Central memory CD8-positive, alpha-beta T cell (primary cell): Measurements from ENCODE around the gene PRKCE.

ENCODE experiments used
- ATAC-seq: fragments of 150-1000 bp; cut with Tn5 transposase; replicated peaks from 2 replicates; pipeline ENCODE4 v1.10.0; 2022; ENCODE audit warnings: mild to moderate bottlenecking, moderate FRiP score, moderate number of reproducible peaks; ENCODE audit not compliant: poor library complexity, severe bottlenecking; ENCODE audit errors: extremely low read depth
- DNase-seq, 2 donors: peaks; one replicate each; pipeline ENCODE4 v3.0.0; 2021; ENCODE audit warnings: low spot score in 2 of 2
- H3K27ac Mint-ChIP-seq: one replicate; pipeline ENCODE4 v1.8.0; 2022; ENCODE audit warnings: low read depth, mild to moderate bottlenecking, moderate library complexity, mixed read lengths
- H3K27me3 Mint-ChIP-seq: one replicate; pipeline ENCODE4 v1.8.0; 2022; ENCODE audit warnings: mixed read lengths
- H3K36me3 Mint-ChIP-seq: one replicate; pipeline ENCODE4 v1.8.0; 2022; ENCODE audit warnings: mild to moderate bottlenecking, moderate library complexity, mixed read lengths; ENCODE audit not compliant: insufficient read depth
- H3K4me1 Mint-ChIP-seq: one replicate; pipeline ENCODE4 v1.8.0; 2022; ENCODE audit warnings: mixed read lengths
- H3K4me3 Mint-ChIP-seq: one replicate; pipeline ENCODE4 v1.8.0; 2022; ENCODE audit warnings: mild to moderate bottlenecking, moderate library complexity, mixed read lengths
- H3K9me3 Mint-ChIP-seq: one replicate; pipeline ENCODE4 v1.8.0; 2022; ENCODE audit warnings: mixed read lengths

Gene PRKCE

DNA sequence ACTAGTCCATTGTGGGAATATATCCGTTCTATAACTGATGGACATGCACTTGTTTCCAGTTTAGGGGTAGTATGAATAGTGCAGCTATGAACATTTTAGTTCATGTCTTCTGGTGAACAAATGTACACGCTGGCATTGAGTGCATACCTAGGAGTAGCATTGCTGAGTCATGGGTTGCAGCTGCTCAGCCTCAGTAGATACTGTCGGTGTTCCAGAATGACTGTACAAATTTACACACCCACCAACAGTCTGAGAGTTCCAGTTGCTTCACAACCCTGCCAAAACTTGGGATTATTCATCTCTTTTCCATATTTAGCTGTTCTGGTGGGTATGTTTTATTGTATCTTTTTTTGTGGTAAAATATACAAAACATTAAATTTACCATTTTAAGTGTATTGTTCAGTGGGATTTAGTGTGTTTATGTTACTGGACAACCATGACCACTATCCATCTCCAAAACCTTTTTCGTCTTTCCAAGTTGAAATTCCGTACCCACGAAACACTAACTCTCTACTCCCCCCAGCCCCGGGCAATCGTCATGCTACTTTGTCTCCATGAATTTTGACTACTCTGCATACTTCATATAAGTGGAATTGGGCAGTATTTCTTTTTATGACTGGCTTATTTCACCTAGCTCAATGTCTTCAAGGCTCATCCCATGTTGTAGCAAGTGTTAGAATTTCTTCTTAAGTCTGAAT lies 281.0 kb downstream of the PRKCE start:
- H3K4me1 Mint-ChIP-seq = no peaks in the 10 kb centered on the region
- no peaks in the 10 kb centered on the region for H3K9me3 Mint-ChIP-seq
- no peak for ATAC-seq
- no peak overlapping the region for H3K27ac Mint-ChIP-seq
- DNase-seq = no peak
- no peaks in the 10 kb centered on the region for H3K27me3 Mint-ChIP-seq
- H3K36me3 Mint-ChIP-seq = no peaks in the 10 kb centered on the region
- no peak overlapping the region for H3K4me3 Mint-ChIP-seq

DNA sequence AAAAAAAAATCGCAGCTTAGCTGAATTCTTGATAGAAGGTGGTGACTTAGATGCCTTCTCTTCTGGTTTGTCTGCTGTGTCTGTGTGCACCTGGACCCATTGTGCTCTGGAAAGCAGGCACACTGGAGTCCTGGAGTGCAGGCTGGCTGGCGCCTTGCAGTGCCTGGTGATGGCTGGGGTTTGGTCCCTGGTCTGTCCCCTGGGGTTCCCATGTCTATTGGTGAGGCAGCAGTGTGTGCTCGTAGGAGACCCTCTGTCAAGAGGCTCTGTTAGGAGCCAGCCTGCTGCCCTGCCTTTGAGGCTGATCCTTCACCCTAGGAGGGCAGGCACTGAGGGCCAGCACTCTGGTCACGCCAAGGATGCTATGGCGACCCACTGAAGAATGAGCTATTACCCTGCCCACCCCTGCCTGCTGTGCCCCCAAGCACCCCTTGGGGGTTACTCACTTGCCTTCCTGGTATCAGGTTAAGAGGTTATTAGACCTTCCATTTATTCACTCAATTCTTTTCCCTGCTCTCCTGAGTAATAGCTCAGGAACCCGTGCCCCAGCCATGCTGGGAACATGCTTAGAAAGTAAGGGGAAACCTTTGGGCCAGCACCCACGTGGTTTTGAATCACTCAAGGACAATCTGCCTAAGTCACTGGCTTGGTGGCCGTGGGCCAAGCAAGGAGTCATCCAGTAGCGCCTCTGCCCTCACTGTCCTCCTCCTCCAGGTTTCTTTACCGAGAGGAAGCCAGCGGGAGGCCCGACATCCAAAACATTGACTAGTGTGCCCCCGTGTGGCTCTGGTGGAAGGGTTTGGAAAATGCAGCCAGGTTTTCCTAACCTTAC lies 284.5 kb downstream of the PRKCE start:
- no peaks in the 10 kb centered on the region for H3K27me3 Mint-ChIP-seq
- no peaks in the 10 kb centered on the region for H3K4me1 Mint-ChIP-seq
- H3K4me3 Mint-ChIP-seq = no peak overlapping the region
- ATAC-seq = peak; percentile 3
- DNase-seq = no peak
- no peaks in the 10 kb centered on the region for H3K9me3 Mint-ChIP-seq
- H3K36me3 Mint-ChIP-seq = peaks cover 3% of the 10 kb centered on the region
- no peak overlapping the region for H3K27ac Mint-ChIP-seq

DNA sequence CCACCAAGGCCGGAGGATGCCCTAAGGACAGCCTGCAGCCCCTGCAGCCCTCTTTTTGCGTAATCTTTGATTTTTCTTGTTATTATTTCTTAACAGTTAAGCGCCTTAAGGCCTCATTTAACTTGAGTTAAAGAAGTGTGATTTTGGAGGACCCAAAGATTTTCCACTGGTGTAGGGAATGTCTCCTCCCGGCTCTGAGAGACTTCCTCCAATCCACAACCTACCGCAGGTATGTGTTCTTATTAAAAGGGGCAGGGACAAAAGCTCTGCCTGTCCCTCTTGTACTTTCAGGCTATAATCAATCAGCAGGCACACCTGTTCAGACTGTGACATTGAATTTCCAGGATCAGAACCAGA lies 285.1 kb downstream of the PRKCE start:
- DNase-seq (no peak), ATAC-seq (no peak)
- Mint-ChIP-seq H3K27me3 (no peaks in the 10 kb centered on the region), H3K4me3 (no peak overlapping the region), H3K36me3 (peaks cover 3% of the 10 kb centered on the region), H3K9me3 (no peaks in the 10 kb centered on the region), H3K4me1 (peaks cover 5% of the 10 kb centered on the region), H3K27ac (no peak overlapping the region)

DNA sequence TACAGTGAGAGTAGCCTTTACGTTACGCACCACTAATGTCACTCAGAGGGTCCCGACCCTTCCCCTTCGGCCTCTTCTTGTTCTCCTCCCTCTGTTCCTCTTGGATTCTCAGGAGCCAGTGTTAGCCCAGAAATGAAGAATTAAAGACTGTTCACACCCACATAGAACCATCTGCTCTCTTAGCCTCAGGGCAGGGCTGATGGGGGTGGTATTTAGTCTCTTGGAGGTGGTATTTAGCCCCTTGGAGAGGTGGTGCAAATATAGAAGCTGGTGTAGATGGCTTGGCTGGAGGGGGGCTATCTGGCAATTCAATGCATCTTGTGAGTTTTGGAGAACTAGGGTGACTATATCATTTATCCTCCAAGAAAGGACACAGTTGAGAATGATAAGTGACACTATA lies 286.5 kb downstream of the PRKCE start:
- no peaks in the 10 kb centered on the region for H3K9me3 Mint-ChIP-seq
- DNase-seq (no peak), ATAC-seq (no peak)
- H3K4me3 Mint-ChIP-seq = no peak overlapping the region
- H3K4me1 Mint-ChIP-seq = peaks cover 5% of the 10 kb centered on the region
- H3K36me3 Mint-ChIP-seq = peaks cover 3% of the 10 kb centered on the region
- no peak overlapping the region for H3K27ac Mint-ChIP-seq
- no peaks in the 10 kb centered on the region for H3K27me3 Mint-ChIP-seq

DNA sequence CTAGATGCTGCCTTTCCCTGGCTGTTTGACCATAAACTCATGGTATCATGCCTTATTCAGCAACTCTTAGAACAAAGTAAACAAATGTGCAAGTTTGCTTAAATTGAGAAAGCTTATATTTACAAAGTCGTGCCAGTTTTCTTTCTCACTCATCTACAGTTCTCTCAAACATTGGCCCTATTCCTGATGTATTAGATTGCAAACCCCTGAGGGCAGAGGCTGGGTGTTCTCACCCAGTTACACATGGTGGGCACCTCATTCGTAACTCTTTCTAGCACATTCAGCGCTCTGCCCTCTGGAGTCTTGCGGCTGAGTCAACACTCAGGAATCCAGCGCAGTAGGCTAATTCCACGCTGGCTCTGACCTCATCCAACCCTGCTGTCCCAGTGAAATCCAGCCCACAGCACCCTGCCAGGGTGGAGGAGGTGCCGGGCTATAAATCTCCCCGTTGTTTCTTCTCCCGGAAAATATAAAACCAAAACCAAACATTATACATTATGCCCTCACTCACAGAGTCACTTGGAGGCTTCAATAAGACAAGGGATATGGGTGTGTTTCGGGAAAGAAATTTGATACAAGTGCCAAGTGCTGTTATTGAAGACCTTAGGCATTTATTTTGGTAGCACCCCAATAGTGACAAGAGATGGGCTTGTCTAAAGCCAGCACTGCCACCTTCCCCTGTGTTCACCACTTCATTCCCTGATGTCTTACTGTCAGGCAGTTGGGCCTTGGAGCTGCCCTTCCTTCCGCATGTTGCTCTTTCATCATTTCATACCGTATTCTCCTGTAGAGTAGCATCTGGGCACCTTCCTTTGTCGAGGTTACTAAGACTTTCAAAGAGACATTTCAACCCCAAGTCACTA lies 287.4 kb downstream of the PRKCE start:
- no peak for DNase-seq
- Mint-ChIP-seq H3K27ac (no peak overlapping the region), H3K4me1 (peaks cover 5% of the 10 kb centered on the region), H3K27me3 (no peaks in the 10 kb centered on the region), H3K4me3 (no peak overlapping the region), H3K36me3 (peaks cover 3% of the 10 kb centered on the region), H3K9me3 (no peaks in the 10 kb centered on the region)
- ATAC-seq = no peak

DNA sequence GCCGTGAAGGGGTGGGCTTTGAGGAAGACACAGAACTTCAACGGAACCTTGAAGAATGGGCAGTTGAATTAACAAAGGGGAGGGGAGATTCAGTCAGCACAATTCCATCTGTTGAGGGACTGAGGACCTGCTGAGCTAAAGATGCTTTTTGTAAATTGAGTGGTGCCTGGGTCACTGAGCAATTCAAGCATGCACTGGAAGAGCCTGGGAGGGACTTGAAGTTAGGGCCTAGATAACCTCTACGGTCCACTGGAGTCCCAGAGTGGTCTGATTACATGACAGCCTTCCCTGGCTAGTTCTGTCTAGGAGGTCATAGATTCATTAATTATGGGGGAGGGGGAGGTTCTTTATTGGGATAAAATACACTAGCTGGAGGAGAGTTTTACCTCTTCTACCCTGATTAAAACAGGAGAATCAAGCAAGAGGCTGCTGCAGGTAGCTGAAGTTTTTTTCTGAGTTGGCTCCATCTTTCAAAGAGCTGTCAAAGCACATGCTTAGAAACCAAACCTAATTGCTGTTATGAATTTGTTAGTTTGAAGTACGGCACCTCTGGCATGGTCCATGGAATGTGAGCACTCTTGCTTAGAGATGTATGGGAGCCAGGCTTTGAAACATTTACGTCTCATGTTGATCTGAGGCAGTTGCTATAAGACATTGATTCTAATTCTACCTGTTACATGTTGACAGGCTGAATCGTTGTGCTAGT lies 290.2 kb downstream of the PRKCE start:
- Mint-ChIP-seq H3K9me3 (no peaks in the 10 kb centered on the region), H3K27ac (no peak overlapping the region), H3K36me3 (peaks cover 3% of the 10 kb centered on the region), H3K27me3 (no peaks in the 10 kb centered on the region), H3K4me3 (no peak overlapping the region), H3K4me1 (peaks cover 5% of the 10 kb centered on the region)
- ATAC-seq (no peak), DNase-seq (no peak)

DNA sequence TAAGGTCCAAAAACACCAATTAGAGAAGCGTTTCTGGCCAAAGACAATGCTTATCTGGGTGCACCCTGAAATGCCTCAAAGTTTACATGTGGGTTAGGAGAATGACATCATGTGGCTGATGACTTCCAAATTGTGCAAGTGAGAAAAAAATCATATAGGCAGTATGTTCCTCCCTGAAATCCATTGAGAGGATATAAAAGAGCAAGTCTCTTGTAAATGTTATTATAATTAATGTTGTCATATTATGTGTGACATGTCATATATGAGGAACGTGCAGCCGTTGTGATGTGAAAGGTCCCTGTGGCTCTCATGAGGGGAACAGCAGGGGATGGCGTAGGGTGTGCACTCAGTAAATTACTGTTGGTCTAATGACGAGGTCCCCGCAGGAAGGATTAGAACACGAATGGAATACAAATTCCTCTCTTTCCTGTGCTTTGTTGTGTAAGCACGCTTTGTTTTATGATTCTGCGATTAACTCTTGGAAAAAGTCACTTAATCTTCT lies 290.8 kb downstream of the PRKCE start:
- Mint-ChIP-seq H3K4me3 (no peak overlapping the region), H3K9me3 (no peaks in the 10 kb centered on the region), H3K36me3 (peaks cover 3% of the 10 kb centered on the region), H3K27ac (no peak overlapping the region), H3K4me1 (peaks cover 5% of the 10 kb centered on the region), H3K27me3 (no peaks in the 10 kb centered on the region)
- ATAC-seq (no peak), DNase-seq (no peak)

DNA sequence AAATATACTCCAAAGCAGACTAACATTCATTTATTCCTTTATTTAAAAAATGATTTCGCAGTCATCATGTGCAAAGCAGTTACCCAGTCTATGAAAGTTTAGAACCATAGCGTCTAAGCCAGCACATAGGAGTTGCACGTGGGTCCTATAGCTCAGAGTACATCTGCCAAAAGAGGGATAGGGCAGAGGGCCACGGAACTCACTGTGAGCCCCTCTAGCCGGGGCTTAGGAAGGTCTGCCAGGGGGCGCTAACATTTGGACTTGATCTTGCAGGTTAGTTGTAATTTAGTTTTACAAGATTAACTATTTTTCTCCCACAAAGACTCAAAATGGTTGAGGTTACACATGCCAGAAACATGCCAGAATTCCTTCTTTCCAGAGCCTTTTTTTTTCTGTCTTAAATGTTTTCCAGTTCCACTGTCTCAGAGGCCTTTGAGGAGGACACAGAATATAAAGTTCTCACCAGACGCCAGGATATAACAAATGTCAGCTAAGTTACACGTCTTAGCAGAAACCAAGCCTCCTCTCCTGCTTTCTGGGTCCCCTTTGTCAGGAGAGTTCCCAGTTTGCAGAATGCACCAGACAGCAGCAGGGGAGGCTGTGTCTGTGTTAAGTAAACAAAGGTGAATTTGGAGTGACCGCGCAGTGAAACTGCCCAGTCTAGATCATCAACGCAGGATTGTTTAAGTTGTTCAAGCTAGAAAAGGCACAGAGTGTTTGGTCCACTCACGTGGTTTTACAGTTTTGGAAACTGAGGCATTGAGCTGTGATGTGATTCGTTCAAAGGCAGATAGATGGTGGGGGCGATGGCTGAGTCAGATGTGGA lies 292.0 kb downstream of the PRKCE start:
- Mint-ChIP-seq H3K36me3 (peaks cover 3% of the 10 kb centered on the region), H3K27me3 (no peaks in the 10 kb centered on the region), H3K4me1 (peaks cover 5% of the 10 kb centered on the region), H3K4me3 (no peak overlapping the region), H3K27ac (no peak overlapping the region), H3K9me3 (no peaks in the 10 kb centered on the region)
- ATAC-seq (no peak), DNase-seq (no peak)

DNA sequence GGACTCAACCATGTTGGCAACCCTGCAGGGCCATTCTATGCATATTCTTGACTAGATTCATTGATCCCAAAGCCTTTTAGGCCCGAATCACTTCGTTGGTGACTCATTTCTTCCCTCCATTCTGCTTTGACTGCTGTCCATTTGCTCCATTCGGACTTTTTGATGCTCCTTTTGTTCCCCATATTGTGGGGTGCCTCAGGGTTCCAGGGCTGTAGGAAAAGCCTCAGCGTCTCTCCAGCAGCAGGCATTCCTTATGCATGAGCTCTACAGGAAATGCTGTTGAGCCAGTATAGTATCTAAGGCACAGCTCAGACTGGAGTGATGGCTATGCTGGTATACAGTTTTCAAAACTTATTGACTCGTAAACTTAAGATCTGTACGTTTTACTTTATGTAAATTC lies 292.6 kb downstream of the PRKCE start:
- H3K27ac Mint-ChIP-seq = no peak overlapping the region
- no peaks in the 10 kb centered on the region for H3K27me3 Mint-ChIP-seq
- H3K36me3 Mint-ChIP-seq = peaks cover 3% of the 10 kb centered on the region
- peaks cover 5% of the 10 kb centered on the region for H3K4me1 Mint-ChIP-seq
- H3K9me3 Mint-ChIP-seq = no peaks in the 10 kb centered on the region
- ATAC-seq = no peak
- no peak overlapping the region for H3K4me3 Mint-ChIP-seq
- DNase-seq = no peak

DNA sequence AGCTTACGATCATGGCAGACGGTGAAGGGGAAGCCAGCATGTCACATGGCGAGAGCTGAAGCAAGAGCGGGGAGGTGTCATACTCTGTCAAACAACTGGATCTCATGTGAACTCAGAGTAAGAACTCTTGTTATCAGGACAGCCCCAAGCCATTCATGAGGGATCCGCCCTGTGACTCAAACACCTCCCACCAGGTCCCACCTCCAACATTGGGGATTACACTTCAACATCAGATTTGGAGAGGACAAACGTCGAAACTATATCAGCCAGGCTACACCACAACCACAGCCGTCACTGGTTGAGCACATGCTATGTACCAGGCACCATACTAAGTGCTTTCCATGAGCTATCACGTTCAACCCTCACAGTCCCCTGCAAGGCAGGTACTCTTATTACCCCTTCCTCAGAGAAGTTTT lies 293.8 kb downstream of the PRKCE start:
- DNase-seq (no peak), ATAC-seq (no peak)
- no peaks in the 10 kb centered on the region for H3K27me3 Mint-ChIP-seq
- peaks cover 5% of the 10 kb centered on the region for H3K4me1 Mint-ChIP-seq
- H3K27ac Mint-ChIP-seq = no peak overlapping the region
- no peak overlapping the region for H3K4me3 Mint-ChIP-seq
- H3K36me3 Mint-ChIP-seq = no peaks in the 10 kb centered on the region
- H3K9me3 Mint-ChIP-seq = no peaks in the 10 kb centered on the region

DNA sequence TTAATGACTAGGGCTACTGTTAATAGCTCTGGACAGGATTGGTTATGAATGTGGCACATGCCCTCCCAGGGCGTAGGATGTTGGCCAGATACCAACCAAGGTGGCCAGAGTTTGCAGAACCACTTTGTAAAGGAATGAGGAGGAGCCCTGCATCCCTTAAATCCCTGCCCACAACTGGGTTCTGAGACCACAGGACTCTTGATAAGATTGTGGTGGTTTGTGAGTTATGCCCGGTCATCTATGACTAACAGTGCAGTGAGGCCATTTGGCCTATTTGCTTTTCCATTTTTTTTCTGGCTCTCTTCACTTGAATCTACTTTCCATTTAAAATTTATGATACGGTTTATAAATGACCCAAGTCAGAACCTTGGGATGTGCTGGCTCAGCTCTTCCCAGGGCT lies 294.5 kb downstream of the PRKCE start:
- DNase-seq = no peak
- Mint-ChIP-seq H3K4me1 (peaks cover 5% of the 10 kb centered on the region), H3K36me3 (no peaks in the 10 kb centered on the region), H3K27me3 (no peaks in the 10 kb centered on the region), H3K9me3 (no peaks in the 10 kb centered on the region), H3K27ac (no peak overlapping the region), H3K4me3 (no peak overlapping the region)
- no peak for ATAC-seq
